ENCODE measurements around the gene MLXIP. TPM values are rescaled to one million over a fixed set of nuclear protein-coding genes. Genes with fewer than 3 reads are reported as not detected.
A peak's percentile ranks its signal among the peaks of the same experiment; 100 is the strongest.

MLXIP gene
- total RNA-seq, 1 donor from 2014 or later, result 1.9 TPM

DNA sequence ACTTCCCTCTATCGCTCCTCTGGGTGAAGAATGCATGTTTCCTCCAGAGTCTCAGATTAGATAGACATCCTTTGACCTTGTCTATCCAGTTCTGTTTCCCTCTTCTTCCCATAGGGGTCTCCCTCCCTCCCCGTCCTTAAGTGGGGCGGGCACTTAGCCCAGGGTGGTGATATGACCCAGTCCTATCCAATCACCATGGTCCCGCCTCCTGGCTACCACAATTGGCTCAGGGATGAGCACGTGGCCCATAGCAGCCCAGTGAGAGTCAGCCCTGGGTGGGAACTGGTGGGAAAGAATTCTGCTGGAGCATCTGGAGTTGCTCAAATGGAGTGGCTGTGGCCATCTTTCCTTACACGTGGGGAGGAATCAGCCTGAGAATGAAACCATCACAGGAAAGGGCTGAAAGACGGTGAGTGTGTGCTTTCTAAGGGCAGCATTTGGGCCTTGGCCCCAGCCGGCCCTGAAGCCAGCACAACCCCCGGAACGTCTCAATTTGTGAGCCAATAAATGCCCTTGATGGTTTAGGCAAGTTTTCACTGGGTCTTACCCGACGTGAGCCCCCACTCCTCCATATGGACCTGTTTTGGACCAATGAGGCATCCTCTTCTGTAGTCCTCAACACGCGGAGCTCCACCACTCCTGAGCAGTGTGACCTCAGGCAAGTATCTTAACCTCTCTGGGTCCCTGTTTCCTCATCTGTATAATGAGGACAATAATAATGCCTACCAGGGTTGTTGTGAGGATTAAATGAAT is 14.4 kb upstream of the MLXIP start:
- Histone ChIP-seq H3K27me3 (no peaks in the 10 kb centered on the region), H4K20me1 (ENCODE audit: low read depth) (peaks cover 27% of the 10 kb centered on the region), H3K27ac (no peak overlapping the region), H3K9ac (no peak overlapping the region), H3K4me3 (no peak overlapping the region), H3F3A (ENCODE audit: low read depth) (peaks cover 27% of the 10 kb centered on the region), H3K4me1 (peaks cover 13% of the 10 kb centered on the region), H3K9me3 (ENCODE audit: low read depth) (no peaks in the 10 kb centered on the region), H3K36me3 (no peaks in the 10 kb centered on the region), H2AFZ (replicated peaks) (no peak overlapping the region), H3K79me2 (ENCODE audit: low read depth) (no peaks in the 10 kb centered on the region), H3K4me2 (peak overlapping the region; percentile 54)
- TF ChIP-seq, protein P1, sequence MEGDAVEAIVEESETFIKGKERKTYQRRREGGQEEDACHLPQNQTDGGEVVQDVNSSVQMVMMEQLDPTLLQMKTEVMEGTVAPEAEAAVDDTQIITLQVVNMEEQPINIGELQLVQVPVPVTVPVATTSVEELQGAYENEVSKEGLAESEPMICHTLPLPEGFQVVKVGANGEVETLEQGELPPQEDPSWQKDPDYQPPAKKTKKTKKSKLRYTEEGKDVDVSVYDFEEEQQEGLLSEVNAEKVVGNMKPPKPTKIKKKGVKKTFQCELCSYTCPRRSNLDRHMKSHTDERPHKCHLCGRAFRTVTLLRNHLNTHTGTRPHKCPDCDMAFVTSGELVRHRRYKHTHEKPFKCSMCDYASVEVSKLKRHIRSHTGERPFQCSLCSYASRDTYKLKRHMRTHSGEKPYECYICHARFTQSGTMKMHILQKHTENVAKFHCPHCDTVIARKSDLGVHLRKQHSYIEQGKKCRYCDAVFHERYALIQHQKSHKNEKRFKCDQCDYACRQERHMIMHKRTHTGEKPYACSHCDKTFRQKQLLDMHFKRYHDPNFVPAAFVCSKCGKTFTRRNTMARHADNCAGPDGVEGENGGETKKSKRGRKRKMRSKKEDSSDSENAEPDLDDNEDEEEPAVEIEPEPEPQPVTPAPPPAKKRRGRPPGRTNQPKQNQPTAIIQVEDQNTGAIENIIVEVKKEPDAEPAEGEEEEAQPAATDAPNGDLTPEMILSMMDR (IDR thresholded peaks at IDR 0.05), result peak; percentile 52
- TF ChIP-seq EZH2 (IDR thresholded peaks at IDR 0.05), result no peak
- TF ChIP-seq EZH2phosphoT487 (IDR thresholded peaks at IDR 0.05), result no peak
- Mint-ChIP-seq H3K4me1 (peaks cover 38% of the 10 kb centered on the region), H3K27me3 (ENCODE audit: insufficient read depth, low read depth) (peaks cover 4% of the 10 kb centered on the region), H3K9me3 (no peaks in the 10 kb centered on the region), H3K36me3 (peaks cover 8% of the 10 kb centered on the region), H3K4me3 (peak overlapping the region; percentile 82), H3K27ac (peak overlapping the region; percentile 17)
- peak; percentile 87 for DNase-seq (ENCODE audit: low spot score)

DNA sequence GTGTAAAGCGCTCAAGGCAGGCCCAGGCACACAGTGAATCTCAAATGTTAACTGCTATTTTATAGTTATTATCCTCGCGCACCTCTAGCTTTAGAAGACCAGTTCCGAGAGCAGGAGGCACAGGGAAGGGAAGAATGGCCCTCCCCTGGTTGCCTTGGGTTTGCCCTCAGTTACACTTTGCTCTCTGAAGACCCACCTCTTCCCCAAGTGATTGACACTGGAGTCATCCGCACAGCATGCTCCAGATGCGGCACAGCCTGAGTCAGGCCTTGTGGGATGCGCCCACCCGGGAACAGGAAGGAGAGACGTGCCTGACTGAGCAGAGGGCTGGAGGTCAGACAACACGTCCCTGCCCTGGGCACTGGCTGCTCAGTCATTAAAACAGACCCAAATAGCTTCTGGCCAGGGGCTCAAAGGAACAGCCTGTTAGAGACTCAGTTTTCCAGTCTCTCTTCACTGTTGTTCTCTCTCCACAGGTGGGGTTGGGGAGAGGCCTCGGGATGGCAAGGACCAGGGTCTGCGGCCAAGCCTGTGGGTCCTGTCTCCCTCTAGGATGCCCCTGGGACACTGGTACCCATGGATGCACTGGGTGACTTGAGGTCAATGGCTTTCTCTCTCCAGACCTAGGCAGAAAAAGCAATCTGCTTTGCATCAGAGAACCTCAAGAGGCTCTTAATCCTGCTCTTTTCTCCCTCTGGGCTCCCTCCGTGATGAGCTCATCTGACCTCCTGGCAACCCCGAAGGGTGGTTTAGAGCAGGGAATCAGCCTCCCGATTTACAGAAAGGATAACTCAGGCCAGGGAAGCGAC is 13.6 kb upstream of the MLXIP start:
- Histone ChIP-seq H3K79me2 (ENCODE audit: low read depth) (no peaks in the 10 kb centered on the region), H3K27ac (no peak overlapping the region), H3K4me2 (peak overlapping the region; percentile 54), H3F3A (ENCODE audit: low read depth) (peaks cover 27% of the 10 kb centered on the region), H4K20me1 (ENCODE audit: low read depth) (peaks cover 27% of the 10 kb centered on the region), H3K36me3 (no peaks in the 10 kb centered on the region), H3K4me3 (no peak overlapping the region), H2AFZ (replicated peaks) (no peak overlapping the region), H3K9me3 (ENCODE audit: low read depth) (no peaks in the 10 kb centered on the region), H3K9ac (no peak overlapping the region), H3K4me1 (peaks cover 13% of the 10 kb centered on the region), H3K27me3 (no peaks in the 10 kb centered on the region)
- Mint-ChIP-seq H3K27me3 (ENCODE audit: insufficient read depth, low read depth) (peaks cover 4% of the 10 kb centered on the region), H3K4me1 (peaks cover 38% of the 10 kb centered on the region), H3K27ac (peak overlapping the region; percentile 95), H3K4me3 (peak overlapping the region; percentile 82), H3K36me3 (peaks cover 8% of the 10 kb centered on the region), H3K9me3 (no peaks in the 10 kb centered on the region)
- peak; percentile 57 for DNase-seq (ENCODE audit: low spot score)
- TF ChIP-seq EZH2phosphoT487 (IDR thresholded peaks at IDR 0.05), result no peak
- TF ChIP-seq EZH2 (IDR thresholded peaks at IDR 0.05), result no peak
- TF ChIP-seq, protein P1 (IDR thresholded peaks at IDR 0.05), result no peak

DNA sequence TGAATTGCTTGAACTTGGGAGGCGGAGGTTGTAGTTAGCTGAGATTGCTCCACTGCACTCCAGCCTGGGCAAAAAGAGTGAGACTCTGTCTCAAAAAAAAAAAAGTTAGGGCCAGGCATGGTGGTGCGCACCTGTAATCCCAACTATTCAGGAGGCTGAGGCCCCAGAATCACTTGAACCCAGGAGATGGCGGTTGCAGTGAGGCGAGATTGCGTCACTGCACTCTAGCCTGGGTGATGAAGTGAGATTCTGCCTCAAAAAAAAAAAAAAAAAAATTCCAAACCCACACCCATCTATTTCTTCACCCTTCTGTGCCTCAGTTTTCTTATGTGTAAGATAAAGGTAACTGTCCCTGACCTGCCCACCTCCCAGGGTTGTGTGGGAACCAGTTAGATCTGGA is 11.0 kb upstream of the MLXIP start:
- H3K9me3 Mint-ChIP-seq, result no peaks in the 10 kb centered on the region
- H3K9me3 ChIP-seq (ENCODE audit: low read depth), result no peaks in the 10 kb centered on the region
- peaks cover 24% of the 10 kb centered on the region for H4K20me1 ChIP-seq (ENCODE audit: low read depth)
- H3K36me3 Mint-ChIP-seq, result no peaks in the 10 kb centered on the region
- H3K27me3 ChIP-seq, result peaks cover 4% of the 10 kb centered on the region
- H3K27me3 Mint-ChIP-seq (ENCODE audit: insufficient read depth, low read depth), result peaks cover 4% of the 10 kb centered on the region
- no peaks in the 10 kb centered on the region for H3K79me2 ChIP-seq (ENCODE audit: low read depth)
- peaks cover 13% of the 10 kb centered on the region for H3K4me1 ChIP-seq
- peaks cover 42% of the 10 kb centered on the region for H3K4me1 Mint-ChIP-seq
- no peak overlapping the region for H3K27ac ChIP-seq
- H3F3A ChIP-seq (ENCODE audit: low read depth), result peaks cover 27% of the 10 kb centered on the region
- no peak overlapping the region for H3K4me2 ChIP-seq
- no peak overlapping the region for H3K27ac Mint-ChIP-seq
- no peak overlapping the region for H3K9ac ChIP-seq
- TF ChIP-seq, protein P1 (IDR thresholded peaks at IDR 0.05), result no peak
- TF ChIP-seq EZH2phosphoT487 (IDR thresholded peaks at IDR 0.05) (no peak), EZH2 (IDR thresholded peaks at IDR 0.05) (no peak)
- H2AFZ ChIP-seq (replicated peaks), result no peak overlapping the region
- H3K36me3 ChIP-seq, result no peaks in the 10 kb centered on the region
- no peak overlapping the region for H3K4me3 ChIP-seq
- no peak for DNase-seq (ENCODE audit: low spot score)
- no peak overlapping the region for H3K4me3 Mint-ChIP-seq
